ENCODE results near the gene FHIT.

FHIT gene

DNA sequence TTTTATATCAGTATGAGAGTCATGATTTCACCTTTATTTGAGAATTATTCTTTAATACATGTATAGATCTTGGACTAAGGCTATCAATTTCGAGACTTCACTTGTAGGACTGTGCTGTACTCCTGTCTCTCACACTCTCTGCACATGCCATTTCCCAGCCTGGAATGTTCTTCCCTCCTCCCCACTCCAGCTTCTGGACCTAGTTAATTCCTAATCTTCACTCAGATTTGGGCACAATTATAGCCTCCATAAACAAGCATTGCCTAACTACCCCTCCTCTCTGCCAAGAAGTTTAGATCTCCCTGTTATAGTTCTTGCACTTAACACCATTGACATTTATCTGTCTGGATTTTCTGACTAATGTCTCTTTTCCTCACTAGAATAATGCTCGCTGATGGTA lies 88.3 kb downstream of the FHIT start:
- no peak for DNase-seq

DNA sequence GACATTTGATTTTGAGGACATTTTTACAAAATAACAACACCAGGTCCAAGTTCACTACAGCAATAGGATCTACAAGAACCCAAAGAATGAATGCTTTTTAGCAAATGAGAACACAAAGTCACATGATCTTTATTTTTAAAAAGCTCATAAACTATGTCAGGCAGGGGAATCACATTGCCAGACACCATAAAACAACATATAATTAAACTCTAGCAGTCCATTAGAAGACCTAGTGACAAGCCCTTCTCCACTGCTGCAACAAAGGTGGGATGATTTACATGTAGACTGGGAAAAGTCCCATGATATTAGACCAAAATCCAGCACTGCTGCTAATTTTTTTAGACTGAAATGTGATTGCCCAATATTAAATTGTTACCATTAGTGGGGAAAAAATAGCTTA lies 92.6 kb downstream of the FHIT start:
- no peak for DNase-seq

DNA sequence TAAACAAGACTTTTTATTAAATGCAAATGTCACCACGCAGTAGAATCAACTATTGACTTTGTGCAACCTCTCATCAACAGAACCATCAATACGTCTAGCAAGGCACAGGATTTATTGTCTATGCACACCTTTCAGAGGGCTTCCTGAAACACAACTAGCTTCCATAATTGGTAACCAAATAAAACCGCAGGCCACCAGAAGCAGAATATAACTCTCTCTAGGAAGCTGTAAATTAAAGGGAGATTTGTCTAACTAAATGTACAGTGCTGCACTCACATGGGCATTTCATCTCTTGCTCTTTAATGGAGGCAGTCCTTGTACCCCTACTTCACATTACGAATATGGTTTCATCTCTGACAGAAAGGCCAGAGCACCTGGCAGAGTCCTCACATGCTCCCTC lies 93.0 kb downstream of the FHIT start:
- no peak for DNase-seq

DNA sequence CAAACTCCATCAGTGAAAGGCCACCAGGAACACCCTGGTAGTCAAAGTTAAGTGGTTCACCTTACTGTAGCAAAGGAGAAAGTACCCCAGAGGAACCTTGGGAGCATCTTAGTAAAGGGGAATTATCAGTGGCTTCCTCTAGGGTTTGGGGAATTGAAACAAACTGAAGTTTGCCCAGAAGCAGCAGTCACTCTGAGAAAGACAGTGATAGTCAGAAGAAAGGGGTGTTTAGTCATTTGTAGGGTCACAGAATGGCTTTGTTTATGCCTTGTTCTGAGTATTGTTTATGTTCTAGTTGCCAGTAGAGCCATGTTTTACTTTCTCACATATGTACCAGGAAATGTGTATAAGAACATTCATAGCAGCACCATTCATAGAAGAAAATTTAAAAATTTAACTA lies 93.8 kb downstream of the FHIT start:
- no peak for DNase-seq

DNA sequence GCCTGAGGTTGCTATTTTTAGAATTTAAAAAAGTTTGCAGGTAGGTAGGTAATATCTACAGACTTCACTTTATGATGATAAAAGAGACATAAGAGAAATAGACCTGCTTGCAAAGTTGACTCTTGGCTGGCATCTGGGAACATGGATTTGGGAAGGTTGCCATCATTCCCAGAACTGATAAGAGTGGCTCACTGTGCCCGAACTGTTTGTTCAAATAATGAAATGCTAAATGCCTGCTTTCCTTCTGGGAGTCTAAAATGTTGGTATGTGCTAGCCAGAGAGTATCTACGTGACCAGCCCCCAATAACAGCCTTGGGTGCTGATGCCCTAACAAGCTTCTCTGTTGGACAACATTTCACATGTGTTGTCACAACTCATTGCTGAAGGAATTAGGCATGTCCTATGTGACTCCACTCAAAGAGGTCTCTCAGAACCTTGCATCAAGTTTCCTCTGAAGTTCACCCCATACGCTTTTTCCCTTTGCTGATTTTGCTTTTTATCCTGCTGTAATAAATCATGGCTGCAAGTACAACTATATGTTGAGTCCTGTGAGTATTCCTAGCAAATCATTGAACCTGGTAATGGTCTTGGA lies 95.5 kb downstream of the FHIT start:
- DNase-seq = no peak

DNA sequence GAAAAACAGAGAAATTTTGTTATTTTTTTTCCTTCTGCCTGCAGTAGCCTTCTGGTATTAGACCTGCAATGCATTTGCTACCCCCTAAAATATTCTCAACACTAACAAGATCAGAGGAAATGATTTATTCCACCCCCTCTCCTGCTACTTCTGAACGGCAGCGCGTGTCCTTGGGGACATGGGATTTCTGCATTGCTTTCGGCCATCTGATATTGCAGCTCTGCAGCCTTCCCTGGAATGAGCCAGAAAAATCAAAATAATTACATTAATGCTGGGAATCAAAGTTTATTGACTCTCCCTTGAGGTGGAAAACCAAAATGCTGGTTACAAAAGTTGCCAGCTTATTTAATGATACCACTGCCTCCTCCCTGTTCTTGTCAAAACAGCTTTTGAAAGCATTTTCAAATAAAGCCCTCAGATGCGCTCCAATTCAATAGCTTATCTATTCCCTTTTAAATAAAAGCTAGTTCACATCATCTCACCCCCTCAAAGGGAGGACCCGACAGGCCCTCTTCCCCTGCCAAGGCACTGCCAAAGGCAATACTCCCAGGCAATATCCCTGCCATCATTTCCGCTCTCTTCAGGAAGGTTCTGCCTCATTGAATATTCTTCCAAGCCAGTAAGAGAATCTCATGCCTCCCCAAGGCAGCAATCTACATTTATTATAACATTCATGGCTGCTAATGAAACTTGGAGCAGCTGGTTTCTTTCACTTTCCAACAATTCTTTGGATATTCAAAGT lies 96.6 kb downstream of the FHIT start:
- DNase-seq = no peak

DNA sequence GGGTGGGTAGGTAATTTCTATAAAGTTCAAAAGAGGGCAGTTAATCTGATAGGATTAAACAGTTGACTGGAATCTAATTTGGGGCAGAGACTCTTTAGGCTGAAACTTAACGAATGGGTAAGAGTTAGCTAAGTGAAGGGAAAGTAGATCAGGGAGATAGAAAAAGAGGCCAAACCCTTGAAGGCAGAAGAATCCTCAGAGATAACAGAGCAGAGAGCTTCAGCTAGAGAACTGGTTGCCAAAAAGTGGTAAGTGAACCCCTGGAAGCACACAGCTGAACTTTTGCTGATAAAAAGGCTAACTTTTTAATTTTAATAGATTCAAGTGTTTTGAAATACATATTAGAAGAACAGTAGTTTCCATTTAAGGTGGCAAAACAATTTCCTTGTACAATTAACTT lies 99.2 kb downstream of the FHIT start:
- DNase-seq = no peak

DNA sequence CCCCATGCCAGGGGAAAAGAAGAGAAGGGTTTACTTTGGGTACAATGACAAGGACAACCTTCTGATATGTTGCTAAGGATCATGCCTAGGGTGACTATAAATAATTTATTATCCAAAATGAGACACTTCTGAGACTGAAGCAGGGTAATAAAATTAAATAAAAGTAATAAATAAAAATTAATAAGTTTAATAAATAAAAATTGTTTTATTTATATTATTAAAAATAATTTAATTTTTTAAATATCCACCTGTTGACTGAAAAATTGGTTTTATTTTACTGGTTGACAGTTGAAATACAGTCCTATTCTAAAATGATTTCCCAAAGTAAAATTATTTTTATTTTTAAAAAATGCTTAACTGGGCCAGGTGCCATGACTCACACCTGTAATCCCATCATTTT lies 102.0 kb downstream of the FHIT start:
- DNase-seq = no peak

DNA sequence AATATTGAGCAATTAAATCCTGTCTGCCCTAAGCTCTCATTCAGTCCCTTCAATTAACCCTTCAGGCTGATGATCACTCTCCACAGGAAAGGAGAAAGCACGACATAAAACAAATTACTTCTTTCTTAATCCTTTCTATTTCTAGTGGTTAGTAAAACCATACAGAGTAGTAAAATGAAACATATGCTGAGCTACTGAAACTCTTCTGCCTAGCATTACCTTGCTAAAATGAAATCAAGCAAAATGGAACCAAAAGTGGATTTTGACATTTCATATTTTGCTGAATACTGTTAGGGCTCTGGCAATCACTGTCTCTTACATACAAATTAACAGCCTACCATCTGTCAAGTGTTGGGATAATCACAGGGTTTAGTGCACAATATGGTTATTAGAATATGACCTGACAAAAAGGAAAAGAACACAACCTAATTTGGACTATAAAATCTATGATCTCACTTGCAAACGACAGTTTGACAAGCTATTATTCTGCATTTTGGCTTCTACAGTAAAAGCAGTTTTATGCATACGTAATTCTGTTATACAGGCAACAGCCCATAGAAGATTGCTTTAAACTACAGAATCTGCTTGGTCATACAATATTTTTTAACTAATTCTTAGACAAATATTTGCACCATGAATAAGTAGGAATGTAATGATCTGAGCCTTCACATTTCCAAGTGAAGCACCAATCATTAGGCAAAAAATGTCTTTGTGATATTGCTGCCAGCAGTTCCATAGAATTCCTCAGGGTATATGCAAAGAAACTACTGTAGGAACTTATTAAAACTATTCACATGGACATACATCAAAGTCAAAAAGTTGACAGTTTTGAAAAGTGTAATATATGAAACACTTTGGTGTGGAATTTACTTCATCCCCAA lies 105.0 kb downstream of the FHIT start:
- DNase-seq = peak; percentile 60

DNA sequence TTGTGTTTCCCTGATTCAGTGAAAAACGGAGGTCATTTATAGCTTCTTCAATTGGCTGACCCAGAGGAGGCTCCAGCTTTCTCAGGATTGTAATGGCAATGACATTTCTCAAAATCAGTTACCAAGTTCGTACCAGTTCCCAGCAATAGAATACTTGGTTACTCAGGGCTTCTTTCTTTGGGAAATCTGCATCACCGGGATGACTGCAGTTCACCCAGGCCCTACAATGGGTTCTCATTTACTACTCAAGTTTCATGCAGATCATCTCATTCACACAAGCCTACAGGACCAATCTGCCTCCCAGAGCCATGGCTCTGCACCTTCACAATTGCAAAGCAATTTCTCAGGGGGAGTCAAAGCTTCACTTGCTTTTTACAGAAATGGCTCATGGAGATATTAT lies 109.6 kb downstream of the FHIT start:
- no peak for DNase-seq

DNA sequence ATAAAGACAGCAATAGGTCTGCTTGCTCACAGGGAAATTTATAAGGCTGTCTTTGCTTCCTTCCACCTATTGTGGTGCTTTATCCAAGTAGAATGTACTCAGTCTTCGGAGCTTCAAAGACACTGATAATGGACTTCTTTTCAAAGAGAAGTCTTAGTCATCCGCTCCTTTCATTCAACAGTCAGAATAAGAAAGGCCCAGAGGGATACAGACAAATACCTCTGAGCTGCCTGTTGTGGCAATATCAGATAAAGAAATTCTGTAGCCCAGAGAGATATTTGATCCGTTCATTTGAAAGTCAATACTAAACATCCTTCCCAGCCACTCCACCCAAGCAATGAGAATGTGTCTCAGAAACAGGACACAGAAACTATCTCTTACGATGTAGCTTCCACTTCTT lies 110.0 kb downstream of the FHIT start:
- no peak for DNase-seq

DNA sequence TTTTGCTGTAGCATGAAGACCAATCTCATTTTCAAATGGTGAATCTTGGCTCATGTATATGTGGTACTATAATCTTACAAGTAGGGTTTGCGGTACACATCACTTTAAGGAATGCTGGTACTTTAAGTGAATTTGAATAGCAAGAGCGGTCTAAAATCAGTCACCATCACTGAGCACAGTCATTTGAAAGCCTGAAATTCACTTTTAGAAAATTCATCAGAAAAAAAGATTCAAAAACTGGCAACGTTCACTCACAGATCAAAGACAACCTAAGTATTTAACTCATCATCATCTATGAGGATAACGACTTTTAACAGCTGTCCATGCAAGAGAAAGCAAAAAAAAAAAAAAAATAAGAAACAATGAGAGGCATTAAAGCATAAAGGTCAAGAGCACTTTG lies 111.6 kb downstream of the FHIT start:
- DNase-seq = no peak

DNA sequence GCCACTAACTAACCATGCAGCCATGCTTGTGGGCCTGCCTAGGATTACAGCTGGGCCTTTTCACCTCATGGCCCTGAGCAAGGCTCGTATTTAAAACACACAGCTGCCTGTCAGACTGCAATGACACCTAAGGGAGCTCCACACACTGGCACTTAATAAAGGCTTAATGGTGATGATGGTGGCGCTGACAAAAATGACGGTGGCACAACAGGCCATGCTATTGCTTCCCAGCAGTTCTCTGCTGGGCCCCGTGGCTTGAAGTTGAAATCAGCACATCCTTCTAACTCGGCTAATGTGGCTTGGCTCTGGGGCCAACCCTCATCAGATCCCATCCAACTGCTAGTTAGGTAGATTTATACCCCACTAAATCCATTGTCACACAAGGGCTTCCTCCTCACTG lies 112.9 kb downstream of the FHIT start:
- DNase-seq = no peak

DNA sequence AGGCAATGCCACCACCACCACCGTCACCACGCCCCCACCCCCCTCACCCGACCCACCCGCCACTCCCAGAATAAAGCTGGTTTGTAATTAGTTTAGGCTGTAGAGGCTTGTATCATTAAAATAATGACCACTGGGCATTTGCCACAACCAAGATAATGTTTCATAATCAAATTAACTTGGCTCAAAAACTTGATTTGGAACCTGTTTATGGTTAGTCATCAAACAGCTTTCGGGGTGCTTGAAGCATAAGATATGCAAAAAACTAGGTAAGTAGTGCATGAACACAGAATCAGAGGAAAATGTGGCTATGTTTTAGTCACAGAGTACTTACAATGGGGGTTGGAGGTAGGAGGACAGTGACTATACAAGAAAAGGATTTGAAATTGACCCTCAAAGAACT lies 115.1 kb downstream of the FHIT start:
- no peak for DNase-seq

DNA sequence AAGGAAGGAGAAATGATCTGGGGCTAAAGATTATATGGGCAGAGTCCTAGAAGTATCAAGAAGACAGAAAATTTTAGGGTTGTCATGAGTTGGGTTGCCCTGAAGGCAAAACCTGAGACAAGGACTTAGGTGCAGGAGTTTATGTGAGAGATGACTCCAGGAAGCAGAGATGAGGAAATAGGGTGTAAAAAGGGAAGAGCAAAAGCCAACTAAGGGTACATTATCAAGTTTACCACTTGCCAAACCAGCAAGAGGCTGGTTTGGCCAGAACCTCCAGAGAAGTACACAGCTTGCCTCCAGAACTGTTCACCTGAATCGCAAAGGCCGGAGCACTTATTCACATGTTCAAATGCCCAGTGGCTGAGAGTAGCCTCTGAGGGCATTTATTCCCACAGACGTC lies 116.7 kb downstream of the FHIT start:
- no peak for DNase-seq

DNA sequence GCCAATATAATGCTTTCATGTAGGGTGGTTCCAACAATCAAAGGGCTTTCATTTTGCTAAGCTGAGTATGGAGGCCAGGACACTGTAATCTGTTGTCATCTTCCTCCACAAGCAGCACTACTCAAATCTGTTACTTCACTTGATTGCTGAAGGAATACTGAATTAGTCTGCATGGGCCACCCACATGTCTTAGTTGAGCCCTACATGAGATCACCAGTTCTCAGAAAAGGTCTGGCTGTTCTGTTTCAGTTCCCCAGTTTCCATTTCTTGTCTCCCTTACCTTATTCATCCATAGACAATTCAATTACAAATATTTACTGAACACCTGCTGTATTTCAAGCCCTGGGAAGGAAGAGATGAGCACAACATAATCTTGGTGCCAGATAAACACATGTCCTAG lies 119.2 kb downstream of the FHIT start:
- no peak for DNase-seq

DNA sequence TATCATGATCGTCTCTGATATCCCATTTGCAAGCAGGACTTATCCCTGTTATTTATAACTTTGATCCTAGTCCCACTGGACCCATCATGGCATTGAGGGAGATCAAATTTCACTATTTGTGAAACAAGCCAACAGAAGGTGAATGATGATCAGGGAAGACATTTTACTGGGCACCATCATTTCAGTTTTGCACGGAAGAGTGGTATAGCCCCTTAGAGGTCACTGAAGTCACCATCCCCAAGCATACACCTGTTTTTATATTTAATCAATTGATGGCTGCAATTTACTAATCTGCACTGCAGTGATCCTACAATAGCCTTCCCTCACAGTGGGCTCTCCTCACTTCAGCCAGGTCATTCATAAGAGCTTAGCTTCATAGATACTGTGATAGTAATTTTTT lies 132.4 kb downstream of the FHIT start:
- no peak for DNase-seq

DNA sequence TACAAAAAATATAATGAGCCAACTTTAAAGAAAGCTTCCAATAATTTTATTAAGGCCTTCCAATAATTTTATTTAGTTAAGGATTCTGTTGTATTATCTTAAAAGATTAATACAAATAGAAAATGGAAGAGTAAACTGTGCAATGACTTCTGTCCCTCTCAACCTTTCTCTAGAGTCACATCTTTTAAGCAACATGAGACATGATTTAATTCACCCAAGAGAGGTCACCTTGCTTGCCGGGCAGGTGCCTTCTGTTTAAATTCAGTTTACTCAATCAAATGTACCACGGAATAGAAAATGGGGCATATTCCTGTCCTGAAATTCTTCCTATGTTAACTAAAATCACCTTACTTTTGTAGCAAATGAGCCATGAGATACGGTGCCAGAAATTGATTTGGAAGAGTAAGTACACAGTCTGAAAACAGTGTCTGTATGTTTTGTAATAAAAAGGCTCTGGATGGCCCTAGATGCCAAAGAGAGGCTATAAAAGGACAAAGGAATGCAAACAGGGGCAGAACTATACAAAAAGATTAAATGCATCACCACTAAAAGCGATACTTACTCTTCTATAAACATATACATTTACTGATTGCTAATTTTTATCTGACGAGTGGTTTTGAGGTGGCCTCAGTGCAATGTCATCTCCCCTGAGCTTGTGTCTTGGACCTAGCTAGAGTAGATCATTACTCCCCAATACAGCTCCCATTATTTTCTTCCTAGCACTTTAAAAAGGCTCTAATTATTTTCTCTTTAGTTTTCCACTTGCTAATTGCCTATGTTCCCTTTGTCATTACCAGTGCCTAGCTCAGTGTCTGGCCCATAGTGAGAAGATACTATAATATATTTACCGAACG lies 134.0 kb downstream of the FHIT start:
- DNase-seq = no peak

DNA sequence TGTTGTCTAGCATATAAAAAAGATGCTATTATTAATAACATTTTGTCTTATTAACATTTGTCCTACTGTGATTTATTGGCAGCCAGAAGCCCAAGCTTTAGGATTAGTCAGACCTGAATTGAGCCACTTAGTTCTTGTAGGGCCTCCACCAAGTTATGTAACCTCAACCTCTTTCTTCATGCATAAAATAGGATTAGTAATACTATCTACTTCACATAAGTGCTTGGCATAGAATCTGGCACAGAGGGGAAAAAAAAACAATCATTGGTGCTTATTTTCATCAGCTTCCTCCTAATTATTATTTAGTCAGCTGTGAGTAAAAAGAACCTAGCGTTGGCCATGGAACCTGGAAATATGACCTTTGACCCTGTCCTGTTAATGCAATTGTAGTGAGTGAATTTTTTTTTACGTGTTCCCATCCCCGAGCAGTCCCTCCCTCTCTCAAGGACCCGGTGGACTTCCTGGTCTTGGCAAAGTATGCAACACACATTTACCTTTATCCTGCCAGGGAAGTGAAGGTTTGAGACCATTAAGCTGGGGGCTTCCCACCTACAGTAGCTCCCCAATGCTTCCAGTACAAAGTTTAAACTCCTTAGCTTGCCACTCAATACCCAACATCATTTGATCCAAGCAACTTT lies 136.8 kb downstream of the FHIT start:
- DNase-seq = no peak

DNA sequence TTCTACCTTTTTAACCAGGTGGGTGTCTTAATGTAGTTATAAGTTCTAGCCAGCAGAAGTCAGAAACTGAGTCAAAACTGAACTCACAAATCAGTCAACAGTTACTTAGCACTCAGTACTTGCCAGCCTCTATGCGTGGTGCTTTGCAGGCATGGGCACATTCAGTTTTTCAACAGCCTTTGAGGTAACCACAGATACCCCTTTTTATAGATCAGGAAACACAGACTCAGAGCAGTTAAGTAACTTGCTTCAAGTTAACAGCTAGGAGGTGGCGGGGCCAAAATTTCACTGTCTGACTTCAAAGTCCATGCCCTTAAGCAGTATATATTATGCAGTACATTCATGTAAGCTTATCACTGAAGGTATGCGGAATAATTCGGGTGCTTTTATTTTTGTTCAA lies 139.4 kb downstream of the FHIT start:
- DNase-seq = no peak

DNA sequence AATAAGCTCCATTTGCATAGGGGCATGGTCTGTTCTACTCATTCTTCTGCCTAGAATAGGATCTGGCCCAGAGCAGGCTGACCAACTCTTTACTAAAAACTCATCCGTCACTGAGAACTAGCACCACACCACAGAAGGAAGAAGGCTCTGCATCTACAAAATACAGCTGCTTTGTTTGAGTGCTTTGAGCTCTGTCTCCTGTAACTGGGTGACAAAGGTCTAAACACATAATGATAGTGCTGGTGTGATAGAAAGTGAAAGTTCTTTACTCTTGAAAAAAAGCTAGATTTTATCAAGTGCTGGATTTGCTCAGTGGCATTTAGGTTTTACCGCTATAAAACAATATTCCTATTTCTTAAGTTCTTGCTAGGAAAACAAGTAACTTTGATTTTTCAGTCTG lies 140.7 kb downstream of the FHIT start:
- no peak for DNase-seq

DNA sequence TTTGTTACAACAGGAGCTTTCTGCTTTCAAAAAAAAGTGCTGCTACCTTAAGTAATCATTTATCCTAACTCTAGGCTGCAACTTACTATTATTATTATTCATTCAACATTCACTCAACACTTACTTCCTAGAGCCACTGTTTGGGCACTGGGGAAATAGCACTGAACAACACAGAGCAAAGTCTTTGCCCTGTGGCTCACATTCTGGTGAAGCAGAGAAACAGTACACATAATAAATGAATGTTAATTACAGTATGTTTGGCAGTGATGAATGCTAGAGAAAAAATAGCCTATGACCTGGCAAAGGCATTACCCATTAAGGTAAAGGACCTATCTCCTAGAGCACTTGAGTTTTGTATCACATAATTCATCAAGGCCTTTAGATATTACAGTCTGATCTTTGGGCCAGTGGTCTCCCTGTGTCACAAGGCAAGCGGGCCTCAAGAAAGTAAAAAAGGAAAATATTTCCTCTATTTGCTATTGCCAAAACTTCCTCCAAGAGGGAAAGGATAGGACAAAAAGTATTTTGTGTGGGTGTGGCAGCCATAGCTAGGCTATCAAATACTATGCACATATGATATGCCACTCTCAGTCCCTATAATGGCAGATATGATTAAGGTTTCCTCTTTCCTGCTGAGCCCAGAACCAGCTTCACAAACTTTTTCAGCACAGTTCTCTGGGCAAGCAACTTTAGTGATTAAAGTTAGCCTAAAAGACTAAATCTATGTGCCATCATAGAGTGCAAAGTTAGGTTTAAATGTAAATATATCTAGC lies 142.8 kb downstream of the FHIT start:
- DNase-seq = no peak

Data from NCI-H1694 (cell line).